CD4-positive, alpha-beta T cell treated with Interleukin-6 at 100 ng/mL for 8 hours (primary cell): ENCODE measurements around the gene NPC1L1.

Experiments used
- DNase-seq: peaks from one replicate; pipeline ENCODE4 v3.0.0-alpha.2; 2020; ENCODE audit warnings: mixed read lengths, low spot score

Gene NPC1L1, protein sequence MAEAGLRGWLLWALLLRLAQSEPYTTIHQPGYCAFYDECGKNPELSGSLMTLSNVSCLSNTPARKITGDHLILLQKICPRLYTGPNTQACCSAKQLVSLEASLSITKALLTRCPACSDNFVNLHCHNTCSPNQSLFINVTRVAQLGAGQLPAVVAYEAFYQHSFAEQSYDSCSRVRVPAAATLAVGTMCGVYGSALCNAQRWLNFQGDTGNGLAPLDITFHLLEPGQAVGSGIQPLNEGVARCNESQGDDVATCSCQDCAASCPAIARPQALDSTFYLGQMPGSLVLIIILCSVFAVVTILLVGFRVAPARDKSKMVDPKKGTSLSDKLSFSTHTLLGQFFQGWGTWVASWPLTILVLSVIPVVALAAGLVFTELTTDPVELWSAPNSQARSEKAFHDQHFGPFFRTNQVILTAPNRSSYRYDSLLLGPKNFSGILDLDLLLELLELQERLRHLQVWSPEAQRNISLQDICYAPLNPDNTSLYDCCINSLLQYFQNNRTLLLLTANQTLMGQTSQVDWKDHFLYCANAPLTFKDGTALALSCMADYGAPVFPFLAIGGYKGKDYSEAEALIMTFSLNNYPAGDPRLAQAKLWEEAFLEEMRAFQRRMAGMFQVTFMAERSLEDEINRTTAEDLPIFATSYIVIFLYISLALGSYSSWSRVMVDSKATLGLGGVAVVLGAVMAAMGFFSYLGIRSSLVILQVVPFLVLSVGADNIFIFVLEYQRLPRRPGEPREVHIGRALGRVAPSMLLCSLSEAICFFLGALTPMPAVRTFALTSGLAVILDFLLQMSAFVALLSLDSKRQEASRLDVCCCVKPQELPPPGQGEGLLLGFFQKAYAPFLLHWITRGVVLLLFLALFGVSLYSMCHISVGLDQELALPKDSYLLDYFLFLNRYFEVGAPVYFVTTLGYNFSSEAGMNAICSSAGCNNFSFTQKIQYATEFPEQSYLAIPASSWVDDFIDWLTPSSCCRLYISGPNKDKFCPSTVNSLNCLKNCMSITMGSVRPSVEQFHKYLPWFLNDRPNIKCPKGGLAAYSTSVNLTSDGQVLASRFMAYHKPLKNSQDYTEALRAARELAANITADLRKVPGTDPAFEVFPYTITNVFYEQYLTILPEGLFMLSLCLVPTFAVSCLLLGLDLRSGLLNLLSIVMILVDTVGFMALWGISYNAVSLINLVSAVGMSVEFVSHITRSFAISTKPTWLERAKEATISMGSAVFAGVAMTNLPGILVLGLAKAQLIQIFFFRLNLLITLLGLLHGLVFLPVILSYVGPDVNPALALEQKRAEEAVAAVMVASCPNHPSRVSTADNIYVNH (N-terminal part only)

DNA sequence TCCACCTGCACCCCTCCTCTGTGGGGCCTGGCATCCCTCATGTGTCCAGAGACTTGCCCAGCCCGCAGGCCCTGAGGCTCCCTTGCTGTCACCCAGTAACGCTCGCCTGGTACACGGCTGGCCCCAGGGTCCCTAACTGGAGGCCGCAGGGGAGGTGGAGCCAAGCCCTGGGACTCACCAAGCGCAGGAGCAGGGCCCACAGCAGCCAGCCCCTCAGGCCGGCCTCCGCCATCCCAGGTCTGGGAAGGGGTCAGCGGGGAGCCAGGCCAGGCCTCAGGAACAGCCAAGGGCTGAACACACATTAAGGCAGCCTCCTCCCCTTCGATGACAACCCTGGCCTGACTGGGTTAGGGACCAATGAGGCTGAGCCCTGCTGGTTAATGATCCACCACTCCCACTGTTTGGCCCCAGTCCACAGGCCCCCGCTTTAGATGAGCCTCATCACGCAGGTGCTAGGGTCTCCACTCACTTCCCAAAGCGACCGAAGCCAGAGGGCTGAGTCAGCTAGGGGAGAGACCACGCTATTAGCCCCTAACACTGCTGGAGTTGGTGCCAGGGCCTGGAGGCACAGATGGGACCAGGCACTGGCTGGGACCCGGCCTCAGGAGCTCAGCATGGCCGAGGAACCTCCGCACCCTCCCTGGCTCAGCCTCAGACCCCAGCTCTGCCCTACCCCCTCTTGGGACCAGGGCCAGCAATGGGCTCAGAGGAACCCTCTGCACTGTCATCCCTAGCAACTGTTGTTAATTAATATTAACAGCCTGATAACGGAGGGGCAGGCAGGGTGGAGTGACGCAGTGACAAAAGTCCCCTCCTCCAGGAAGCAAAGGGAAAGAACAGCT lies at the start of gene NPC1L1:
TSS of gene NPC1L1 (minus strand) at position 303 of the 842 bp plus-strand sequence. CDS start at position 232, 71 bp downstream.
- DNase-seq = no peak

DNA sequence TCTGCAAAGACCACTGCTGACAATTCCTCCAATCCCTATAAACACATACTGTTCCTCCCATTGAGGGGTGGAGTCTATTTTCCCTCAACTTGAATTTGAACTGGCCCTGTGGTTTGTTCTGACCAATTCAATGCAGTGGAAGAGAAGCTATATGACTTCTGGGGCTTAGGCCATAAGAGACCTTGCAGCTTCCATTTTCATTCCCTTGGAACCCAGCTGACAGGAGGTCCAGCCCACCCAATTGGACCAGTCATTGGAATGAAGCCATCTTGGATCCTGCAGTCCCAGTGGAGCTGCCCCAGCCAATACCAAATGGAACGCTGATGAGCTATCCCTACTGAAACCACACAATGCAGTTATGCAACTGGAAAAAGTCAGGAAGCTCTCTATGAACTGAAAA lies 49.8 kb upstream of the NPC1L1 start:
- DNase-seq = no peak

GRCh38 chr7:44587843-44588711 lies 46.9 kb upstream of the NPC1L1 start:
- DNase-seq = peak; percentile 69

GRCh38 chr7:44583146-44583865 lies 42.2 kb upstream of the NPC1L1 start:
- DNase-seq = no peak

DNA sequence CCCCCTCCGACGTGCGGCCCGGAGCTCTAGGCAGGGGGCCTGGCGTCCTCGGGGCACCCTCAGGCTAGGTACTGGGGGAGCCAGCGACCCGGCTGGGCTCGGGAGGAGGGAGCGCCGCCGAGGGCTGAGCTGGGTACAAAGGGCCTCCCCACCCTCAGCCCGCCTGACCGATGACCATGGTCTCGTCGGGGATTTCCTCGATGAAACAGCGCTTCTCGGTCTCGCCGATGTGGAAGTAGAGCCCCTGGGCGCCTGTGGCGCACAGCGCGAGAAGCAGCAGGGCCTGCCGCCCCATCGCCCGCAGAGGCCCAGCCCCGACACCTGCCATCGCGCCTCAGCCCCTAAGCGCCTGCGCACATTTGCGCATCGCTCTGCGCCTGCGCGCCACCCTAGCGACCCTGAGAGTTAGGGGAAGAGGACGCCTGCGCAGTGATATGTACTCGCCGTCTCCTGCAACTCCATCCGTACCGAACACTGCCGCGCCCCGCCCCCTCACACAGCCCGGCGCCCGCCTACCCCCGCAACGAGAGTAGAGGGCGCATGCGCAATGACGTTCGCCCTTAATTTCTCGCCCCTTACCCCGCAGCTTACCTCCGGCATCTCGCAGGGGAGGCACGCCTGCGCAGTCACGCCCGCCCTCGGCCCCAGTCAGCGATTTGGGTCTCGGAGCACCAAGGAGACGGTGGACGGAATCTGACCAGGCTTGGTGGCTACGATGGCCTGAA lies 40.9 kb upstream of the NPC1L1 start, which contains the start of gene TMED4:
TSS of gene TMED4 (minus strand) at position 353 of the 725 bp plus-strand sequence. CDS start at position 328, 25 bp downstream.
- peak; percentile 100 for DNase-seq

DNA sequence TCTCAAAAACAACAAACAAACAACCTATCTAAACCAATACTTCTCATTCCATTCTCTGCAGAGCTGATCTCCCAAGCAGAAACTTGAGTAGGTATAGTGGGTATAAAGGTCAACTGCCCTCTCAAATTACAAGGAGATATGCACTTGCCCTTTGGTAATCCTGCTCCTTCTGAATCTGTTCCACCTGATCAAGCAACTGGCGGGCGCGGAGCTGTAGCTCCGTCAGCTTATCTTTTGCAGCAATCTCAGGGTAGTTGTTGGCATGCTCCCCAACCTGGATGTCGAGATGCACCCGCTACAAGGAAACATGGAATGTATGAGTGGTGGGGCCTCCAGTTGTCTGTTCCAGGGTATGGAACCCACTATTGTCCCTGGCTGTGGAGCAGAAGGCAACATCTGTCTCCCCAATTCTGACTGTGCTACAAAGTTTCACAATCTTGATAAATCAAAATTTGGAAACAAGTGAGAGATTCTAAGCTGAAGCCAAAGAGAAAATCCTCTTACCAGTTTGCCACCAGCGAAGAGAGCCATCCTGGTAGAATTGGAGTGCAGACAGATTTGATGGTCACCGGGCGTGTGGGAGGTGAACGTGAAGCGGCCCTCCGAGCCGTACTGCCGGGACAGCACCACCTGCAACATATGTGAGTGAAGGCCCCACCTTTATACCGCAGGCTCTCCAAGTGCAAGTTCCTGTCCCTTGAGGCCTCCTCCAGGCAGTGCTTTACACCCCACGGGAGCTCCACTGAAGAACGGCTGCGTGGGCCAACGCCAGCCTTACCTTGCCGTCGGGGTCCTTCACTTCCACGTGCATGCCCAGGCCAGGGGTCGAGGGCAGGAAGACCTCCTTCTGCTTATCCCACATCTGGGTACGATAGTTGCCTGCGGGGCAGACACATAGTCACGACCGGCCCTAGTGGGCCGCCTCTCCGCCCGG lies 40.1 kb upstream of the NPC1L1 start:
- peak; percentile 47 for DNase-seq

DNA sequence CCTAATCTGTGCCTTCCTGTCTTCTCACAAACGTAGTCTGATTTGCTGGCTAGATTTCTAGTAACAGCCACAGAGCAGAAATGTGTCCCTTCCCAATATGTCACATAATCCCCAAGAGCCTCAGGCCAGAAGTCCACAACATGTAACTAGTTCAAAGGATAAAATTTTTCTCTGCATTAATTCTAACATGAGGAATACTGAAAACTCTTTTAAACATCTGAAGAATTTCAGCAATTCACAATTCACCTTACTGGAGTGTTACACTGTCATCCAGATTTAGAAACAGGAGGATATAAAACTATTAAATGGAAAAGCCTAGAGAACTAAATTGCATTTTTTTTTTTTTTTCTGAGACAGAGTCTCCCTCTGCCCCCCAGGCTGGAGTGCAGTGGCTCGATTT lies 35.1 kb upstream of the NPC1L1 start:
- no peak for DNase-seq

- DNase-seq = no peak
Measured at GRCh38 chr7:44575054-44575453, 33.9 kb upstream of the NPC1L1 start.

- no peak for DNase-seq
Measured at GRCh38 chr7:44574287-44574872, 33.2 kb upstream of the NPC1L1 start.

DNA sequence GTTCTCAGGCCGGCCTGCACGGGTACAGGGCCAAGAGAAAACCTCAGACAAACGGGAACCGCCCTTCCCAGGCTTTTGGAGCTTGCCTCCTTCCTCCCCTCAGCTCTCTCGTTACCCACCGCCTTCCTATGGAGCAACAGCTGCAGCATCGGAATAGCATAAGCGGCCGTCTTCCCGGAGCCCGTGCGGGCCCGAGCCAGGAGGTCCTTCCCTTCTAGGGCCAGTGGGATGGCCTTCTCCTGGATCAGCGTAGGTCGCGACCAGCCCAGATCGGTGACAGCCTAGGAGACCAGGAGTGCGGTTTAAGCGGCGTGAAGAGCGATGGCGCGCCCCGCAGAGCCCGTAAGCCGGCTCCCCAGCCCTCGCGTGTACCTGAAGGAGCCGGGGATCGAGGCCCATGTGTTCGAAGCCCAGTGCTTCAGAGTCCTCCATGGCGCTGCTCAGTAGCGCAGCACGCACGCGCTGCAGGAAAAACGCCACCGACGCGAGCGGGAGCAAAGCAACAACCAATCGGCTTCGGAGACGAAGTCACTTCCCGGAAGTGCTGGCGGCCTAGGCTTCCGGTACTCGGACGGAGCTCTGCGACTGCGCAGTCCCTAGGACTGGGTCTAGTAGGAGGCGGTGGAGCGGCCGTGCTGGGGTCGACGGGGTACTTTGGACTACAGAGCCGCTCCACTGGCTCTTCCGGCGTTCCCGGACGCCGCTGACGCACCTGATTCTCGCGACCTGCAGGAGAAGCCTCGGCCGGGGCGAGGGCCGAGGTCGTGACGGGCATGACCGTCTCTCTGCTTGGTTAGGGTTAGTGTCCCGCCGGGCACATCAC lies 32.5 kb upstream of the NPC1L1 start, which contains the start of gene DDX56:
TSS of gene DDX56 (minus strand) at position 445 of the 823 bp plus-strand sequence. CDS start at position 432, 13 bp downstream.
- peak; percentile 93 for DNase-seq

DNA sequence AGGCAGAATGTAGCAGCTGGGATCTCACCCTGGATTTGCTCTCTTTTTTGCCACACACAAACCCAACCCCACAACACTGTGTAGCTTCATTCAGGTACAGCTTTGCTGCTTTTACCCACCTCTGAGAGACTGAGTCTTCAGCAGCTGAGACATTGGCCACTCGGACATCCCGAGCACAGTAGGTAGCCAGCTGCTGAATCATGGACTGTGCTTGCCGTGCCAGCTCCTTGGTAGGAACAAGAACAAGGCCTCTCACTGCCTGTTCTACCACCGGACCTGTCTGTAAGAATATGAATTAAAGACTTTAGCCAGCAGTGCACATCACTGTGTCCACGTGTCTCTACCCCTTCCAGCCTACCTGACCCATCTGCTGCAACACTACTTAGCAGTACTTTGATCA lies 31.6 kb upstream of the NPC1L1 start:
- no peak for DNase-seq

DNA sequence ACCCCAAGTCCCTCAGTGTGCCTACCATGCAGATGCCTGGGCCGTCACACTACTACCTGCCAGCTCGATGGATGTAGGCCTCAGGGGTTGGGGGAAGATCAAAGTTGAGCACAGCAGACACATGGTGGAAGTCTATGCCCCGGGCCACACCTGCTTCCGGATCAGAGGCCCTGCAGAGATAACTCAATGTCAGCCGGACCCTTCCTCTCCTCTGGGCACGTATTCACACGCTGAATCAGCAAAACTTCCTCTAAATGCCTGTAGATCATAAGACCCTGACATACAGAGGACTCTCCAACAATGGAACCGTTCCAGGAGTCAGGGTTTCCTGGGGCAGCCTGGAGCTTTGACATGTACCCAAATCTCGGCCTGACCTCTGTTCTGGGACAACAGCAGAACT lies 28.8 kb upstream of the NPC1L1 start:
- no peak for DNase-seq

- no peak for DNase-seq
Measured at GRCh38 chr7:44568771-44569560, 27.8 kb upstream of the NPC1L1 start.

GRCh38 chr7:44567884-44568283 lies 26.8 kb upstream of the NPC1L1 start:
- no peak for DNase-seq

- DNase-seq = no peak
Measured at GRCh38 chr7:44566680-44567079, 25.6 kb upstream of the NPC1L1 start.
